ENCODE results near the gene TF. TPM values are rescaled to one million over a fixed set of nuclear protein-coding genes. Genes with fewer than 3 reads are reported as not detected.

TF gene
- total and polyA plus RNA-seq, 10 donors, result 1.7 to 81.8 (median 3.9) TPM

- peaks cover 0 to 40% (median 2%) of the 10 kb centered on the region in 6 donors for H3K36me3 ChIP-seq
- no peak for DNase-seq
- H3K4me1 ChIP-seq, result no peaks in the 10 kb centered on the region
- no peaks in the 10 kb centered on the region for H3K27me3 ChIP-seq (replicated peaks in 1 of 7)
- H3K4me3 ChIP-seq, result no peak overlapping the region
- TF ChIP-seq POLR2A (IDR thresholded peaks at IDR 0.05) (no peak), POLR2AphosphoS5 (IDR thresholded peaks at IDR 0.05) (no peak), CTCF (IDR thresholded peaks at IDR 0.05 in 8 of 11, conservative IDR thresholded peaks at IDR 0.05 in 3 of 11) (no peak)
- intact Hi-C loops (cut with DNase I; ENCODE audit: low total_unique reads), result no loop called here
- 88 to 94% (median 92%) methylated on average over 19 to 22 of the region's 22 CpGs for WGBS, 5 donors
- H3K27ac ChIP-seq, result no peak overlapping the region
- H3K9me3 ChIP-seq, result no peaks in the 10 kb centered on the region
Measured at GRCh38 chr3:133837487-133838295, 91.5 kb downstream of the TF start.

DNA sequence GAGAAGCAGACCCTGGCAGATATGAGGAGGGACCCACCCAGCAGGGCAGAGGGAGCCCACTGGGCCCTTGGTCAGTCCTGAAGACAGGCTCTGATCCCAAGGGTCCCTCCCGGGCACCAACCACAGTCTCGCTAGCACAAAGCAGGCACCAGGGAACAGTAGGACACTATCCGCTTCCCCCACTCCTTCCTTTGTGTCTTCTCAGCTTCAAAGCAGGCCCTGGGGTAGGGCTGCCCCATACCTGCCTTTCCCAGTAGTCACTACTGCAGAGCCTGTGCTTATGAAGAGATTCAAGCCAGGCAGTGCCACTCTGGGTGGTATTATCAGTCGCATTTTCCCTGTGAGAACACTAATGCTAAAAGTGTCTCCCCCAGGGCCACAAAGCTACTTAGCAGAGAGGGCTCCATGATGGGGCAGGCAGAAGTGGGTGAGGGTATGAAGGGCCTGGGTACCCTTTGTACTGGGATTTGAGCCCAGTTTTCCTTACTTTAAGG, 92.2 kb downstream of the TF start:
- TF ChIP-seq POLR2AphosphoS5 (IDR thresholded peaks at IDR 0.05), result no peak
- no peak for TF ChIP-seq CTCF (IDR thresholded peaks at IDR 0.05 in 8 of 11, conservative IDR thresholded peaks at IDR 0.05 in 3 of 11)
- TF ChIP-seq POLR2A (IDR thresholded peaks at IDR 0.05), result no peak
- intact Hi-C loops (cut with DNase I; ENCODE audit: low total_unique reads), result no loop called here

DNA sequence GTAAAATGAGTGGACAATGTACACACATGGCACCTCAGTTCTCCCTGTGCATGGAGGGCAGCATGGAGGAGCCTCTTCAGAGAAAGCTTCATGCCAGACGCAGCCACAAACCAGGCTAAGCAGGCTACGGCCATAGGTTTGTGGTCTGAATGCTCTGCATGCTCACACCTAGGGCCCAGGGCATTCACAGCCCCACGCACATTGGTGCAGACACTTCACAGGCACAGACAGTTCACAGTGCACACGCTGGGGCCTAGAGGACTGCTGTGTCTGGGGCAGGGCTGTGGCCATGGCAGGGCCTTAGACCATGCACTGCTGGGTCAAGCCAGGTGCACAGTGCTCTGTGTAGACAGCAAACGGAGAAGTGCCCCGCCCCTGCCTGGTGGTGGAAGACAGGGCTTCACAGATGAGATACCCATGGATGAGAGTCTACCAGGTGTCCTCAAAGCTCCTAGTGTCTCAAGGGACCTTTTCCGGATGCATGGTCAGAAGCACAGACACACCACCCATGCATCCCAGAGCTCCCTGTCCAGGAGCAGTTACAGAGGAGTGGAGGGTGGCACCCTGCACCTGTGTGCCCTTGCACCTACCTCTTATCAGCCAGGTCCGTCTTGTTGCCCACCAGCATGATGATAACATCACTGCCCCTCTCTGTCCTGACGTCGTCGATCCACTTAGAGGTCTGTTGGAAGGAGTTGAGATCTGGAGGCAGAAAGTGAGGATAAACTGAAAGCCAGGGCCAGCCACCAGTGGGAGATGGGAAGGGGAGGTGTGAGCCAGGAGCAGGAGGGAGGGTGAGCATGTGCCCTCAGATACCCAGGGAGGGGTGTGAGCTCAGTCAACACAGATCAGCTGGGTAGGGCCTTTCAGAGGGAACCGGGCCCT, 93.0 kb downstream of the TF start:
- Histone ChIP-seq H3K27ac (no peak overlapping the region), H3K4me1 (no peaks in the 10 kb centered on the region), H3K4me3 (no peak overlapping the region), H3K27me3 (replicated peaks in 1 of 7) (no peaks in the 10 kb centered on the region), H3K36me3 (peaks cover 0 to 31% (median 2%) of the 10 kb centered on the region in 6 donors), H3K9me3 (no peaks in the 10 kb centered on the region)
- TF ChIP-seq CTCF (IDR thresholded peaks at IDR 0.05 in 8 of 11, conservative IDR thresholded peaks at IDR 0.05 in 3 of 11) (no peak), POLR2A (IDR thresholded peaks at IDR 0.05) (no peak), POLR2AphosphoS5 (IDR thresholded peaks at IDR 0.05) (no peak)
- WGBS, 5 donors, result 88 to 94% (median 91%) methylated on average over 9 to 12 of the region's 12 CpGs
- no peak for DNase-seq
- intact Hi-C loops (cut with DNase I; ENCODE audit: low total_unique reads), result no loop called here

More for the DNA sequence above, 92.2 kb downstream of the TF start:
- 86 to 96% (median 93%) methylated on average over 1 to 4 of the region's 4 CpGs for WGBS, 5 donors
- DNase-seq, result no peak
- H3K36me3 ChIP-seq, result peaks cover 0 to 39% (median 2%) of the 10 kb centered on the region in 6 donors
- H3K27me3 ChIP-seq (replicated peaks in 1 of 7), result no peaks in the 10 kb centered on the region
- H3K9me3 ChIP-seq, result no peaks in the 10 kb centered on the region
- H3K27ac ChIP-seq, result no peak overlapping the region
- no peaks in the 10 kb centered on the region for H3K4me1 ChIP-seq
- no peak overlapping the region for H3K4me3 ChIP-seq
